GM10266 (cell line): Measurements from ENCODE around the gene THBS4.

Source experiments
- DNase-seq: peaks from one replicate; pipeline ENCODE4 v3.0.0; 2012; ENCODE audit errors: extremely low spot score
- CTCF ChIP-seq: IDR thresholded peaks from 2 replicates; pipeline ENCODE4 v1.5.1; 2012; ENCODE audit warnings: mild to moderate bottlenecking, low read depth; ENCODE audit not compliant: control insufficient read depth, insufficient read depth; ENCODE audit errors: missing control alignments

The THBS4 gene

GRCh38 chr5:80068775-80069174 is 33.6 kb downstream of the THBS4 start:
- DNase-seq, result no peak
- no peak for TF ChIP-seq CTCF

GRCh38 chr5:80069251-80069800 is 34.2 kb downstream of the THBS4 start:
- no peak for TF ChIP-seq CTCF
- no peak for DNase-seq

GRCh38 chr5:80069918-80070318 is 34.8 kb downstream of the THBS4 start:
- TF ChIP-seq CTCF, result no peak
- DNase-seq, result no peak

- no peak for DNase-seq
- no peak for TF ChIP-seq CTCF
These were observed 35.3 kb downstream of the THBS4 start for GRCh38 chr5:80070338-80071056.

- no peak for DNase-seq
- TF ChIP-seq CTCF, result no peak
These were observed 36.4 kb downstream of the THBS4 start for GRCh38 chr5:80071510-80072021.

- TF ChIP-seq CTCF, result no peak
- no peak for DNase-seq
These were observed 37.2 kb downstream of the THBS4 start for GRCh38 chr5:80072103-80073073.
